Measurements from ENCODE around the gene SALL3.

Gene SALL3

GRCh38 chr18:78970774-78971333, 8.8 kb upstream of the SALL3 start:
- ChIA-PET POLR2A (no interaction called here), CTCF (interaction anchor here (0.9 kb wide), 1 partner anchor 38 kb away, joined by 3 read pairs; no protein-coding TSS in a partner anchor)
- no peak for DNase-seq (ENCODE audit: extremely low spot score)
- no peak for TF ChIP-seq CTCF (IDR thresholded peaks at IDR 0.05; ENCODE audit: control extremely low read depth, extremely low read depth, low read depth, missing control alignments)

GRCh38 chr18:78971511-78972245, 7.9 kb upstream of the SALL3 start:
- no peak for TF ChIP-seq CTCF (IDR thresholded peaks at IDR 0.05; ENCODE audit: control extremely low read depth, extremely low read depth, low read depth, missing control alignments)
- ChIA-PET CTCF (no interaction called here), POLR2A (no interaction called here)
- DNase-seq (ENCODE audit: extremely low spot score) = peak; percentile 6

- ChIA-PET POLR2A (no interaction called here), CTCF (interaction anchor here (0.9 kb wide), 1 partner anchor 10 kb away, joined by 3 read pairs; no protein-coding TSS in a partner anchor)
- TF ChIP-seq CTCF (IDR thresholded peaks at IDR 0.05; ENCODE audit: control extremely low read depth, extremely low read depth, low read depth, missing control alignments) = no peak
- DNase-seq (ENCODE audit: extremely low spot score) = peak; percentile 11
These were observed 7.2 kb upstream of the SALL3 start for GRCh38 chr18:78972385-78972918.

GRCh38 chr18:78972930-78973331, 6.7 kb upstream of the SALL3 start:
- ChIA-PET POLR2A (no interaction called here), CTCF (interaction anchor here (0.9 kb wide), 1 partner anchor 9 kb away, joined by 3 read pairs; no protein-coding TSS in a partner anchor)
- no peak for TF ChIP-seq CTCF (IDR thresholded peaks at IDR 0.05; ENCODE audit: control extremely low read depth, extremely low read depth, low read depth, missing control alignments)
- DNase-seq (ENCODE audit: extremely low spot score) = no peak

GRCh38 chr18:78973357-78974083, 6.1 kb upstream of the SALL3 start:
- ChIA-PET CTCF (interaction anchor here (0.9 kb wide), 1 partner anchor 9 kb away, joined by 3 read pairs; no protein-coding TSS in a partner anchor), POLR2A (no interaction called here)
- DNase-seq (ENCODE audit: extremely low spot score) = peak; percentile 13
- no peak for TF ChIP-seq CTCF (IDR thresholded peaks at IDR 0.05; ENCODE audit: control extremely low read depth, extremely low read depth, low read depth, missing control alignments)

- ChIA-PET POLR2A (no interaction called here), CTCF (no interaction called here)
- peak; percentile 13 for DNase-seq (ENCODE audit: extremely low spot score)
- no peak for TF ChIP-seq CTCF (IDR thresholded peaks at IDR 0.05; ENCODE audit: control extremely low read depth, extremely low read depth, low read depth, missing control alignments)
These were observed 5.4 kb upstream of the SALL3 start for GRCh38 chr18:78974115-78974761.
